Activated CD4-positive, alpha-beta T cell treated with anti-CD3 and anti-CD28 coated beads for 4 hours (primary cell): ENCODE data around the gene COL4A1.

Source experiments
- DNase-seq, 2 donors: peaks; one replicate each; pipeline ENCODE4 v3.0.0-alpha.2; 2020

COL4A1 gene

DNA sequence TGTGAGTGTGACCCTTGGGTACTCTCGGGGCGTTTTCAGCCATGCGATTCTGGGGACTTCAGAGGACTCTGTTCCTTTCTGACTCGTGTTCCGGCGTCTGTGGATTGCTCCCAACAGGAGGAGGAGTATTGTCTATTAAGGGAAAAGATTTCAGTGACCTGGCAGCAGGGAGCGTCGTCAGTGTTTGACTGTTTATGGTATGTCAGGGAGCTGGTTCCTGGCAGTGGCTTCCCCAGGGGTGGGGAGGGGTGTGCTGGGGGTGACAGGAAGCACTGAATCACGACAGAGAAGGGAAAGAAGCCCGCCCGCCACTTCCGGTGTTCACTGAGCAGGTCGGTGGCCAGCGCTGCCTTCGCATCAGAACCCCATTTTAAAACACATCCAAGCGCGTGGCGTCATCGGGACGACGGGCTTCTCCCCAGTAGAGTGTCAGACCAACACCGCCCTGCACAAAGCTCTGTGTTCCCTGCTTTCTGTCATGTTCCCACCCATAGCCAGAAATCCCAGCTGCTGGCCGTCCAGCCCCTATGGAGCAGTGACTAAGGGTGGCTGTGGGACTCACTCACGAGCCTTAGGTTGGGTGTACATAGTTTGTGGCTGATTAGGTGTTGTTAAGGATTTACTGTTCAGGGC, 34.0 kb upstream of the COL4A1 start:
- peak; percentile 48 to 60 for DNase-seq

DNA sequence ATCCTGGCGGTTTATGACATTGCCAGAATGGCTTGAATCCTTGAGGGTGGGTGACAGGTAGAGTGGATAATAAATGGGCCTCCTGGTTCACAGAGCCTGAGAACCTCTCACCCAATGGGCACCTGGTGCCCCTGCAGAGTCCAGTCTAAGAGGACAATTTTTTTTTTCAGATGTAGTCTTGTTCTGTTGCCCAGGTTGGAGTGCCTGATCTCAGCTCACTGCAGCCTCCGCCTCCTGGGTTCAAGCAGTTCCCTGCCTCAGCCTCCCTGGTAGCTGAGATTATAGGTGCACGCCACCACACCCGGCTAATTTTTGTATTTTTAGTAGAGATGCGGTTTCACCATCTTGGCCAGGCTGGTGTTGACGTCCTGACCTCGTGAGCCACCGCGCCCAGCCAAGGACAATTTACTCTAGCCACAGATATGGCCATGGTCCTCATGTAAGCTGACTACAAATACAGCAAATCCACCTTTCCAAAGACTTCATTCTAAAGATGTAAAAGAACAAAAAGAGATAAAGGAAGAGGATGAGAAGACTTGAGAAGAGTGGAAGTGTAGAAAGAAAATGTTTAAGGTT, 33.1 kb upstream of the COL4A1 start:
- no peak for DNase-seq

DNA sequence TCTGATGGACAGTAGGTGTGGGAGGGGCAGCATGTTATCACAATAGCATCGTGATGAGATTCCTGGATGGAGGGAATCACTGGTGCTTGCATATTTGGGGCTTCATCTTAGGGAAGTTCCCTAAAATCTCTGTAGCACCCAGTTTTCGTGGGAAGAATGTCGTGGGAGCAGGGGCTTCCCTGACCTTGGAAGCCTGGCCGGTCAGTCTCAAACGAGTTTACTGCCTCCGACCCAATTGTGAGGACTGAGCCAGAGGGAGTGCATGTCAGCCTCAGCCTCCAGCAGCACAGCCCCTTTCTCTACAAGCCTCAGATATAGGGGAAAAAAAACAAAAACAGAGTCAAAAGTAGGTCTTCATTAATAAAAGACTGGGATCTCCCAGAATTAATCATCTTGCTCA, 32.3 kb upstream of the COL4A1 start:
- no peak for DNase-seq

DNA sequence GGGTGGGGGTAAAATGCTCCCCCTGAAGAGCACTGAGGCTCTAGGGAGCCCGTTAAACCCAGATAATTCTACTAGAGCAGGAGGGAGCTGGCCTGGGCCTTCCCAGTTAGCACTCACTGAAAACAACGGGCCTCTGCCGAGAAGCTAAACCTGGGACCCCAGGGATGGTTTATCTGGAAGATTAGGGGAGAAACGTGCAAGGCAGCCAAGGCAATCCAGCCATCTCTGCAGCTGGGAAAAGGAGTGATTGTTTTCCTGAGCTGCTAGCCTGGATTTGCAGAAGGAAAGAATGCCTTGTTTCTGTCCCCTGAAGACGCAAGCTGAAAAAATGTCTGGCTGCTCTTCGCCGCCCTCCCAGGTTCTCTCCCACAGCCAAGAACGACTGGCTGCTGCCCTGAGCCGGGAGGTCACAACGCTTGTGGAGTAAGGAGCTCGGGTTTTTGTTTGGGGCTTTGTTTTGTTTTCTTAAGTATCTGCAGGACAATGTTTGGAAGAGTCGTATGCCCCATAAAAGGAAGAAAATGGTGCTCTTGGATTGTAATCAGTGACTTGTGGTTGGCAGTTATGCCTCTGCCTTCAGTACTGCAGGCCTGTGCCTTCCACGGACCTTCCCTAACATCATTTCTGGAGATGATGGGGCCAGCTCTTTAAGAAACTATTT, 31.6 kb upstream of the COL4A1 start:
- no peak for DNase-seq

DNA sequence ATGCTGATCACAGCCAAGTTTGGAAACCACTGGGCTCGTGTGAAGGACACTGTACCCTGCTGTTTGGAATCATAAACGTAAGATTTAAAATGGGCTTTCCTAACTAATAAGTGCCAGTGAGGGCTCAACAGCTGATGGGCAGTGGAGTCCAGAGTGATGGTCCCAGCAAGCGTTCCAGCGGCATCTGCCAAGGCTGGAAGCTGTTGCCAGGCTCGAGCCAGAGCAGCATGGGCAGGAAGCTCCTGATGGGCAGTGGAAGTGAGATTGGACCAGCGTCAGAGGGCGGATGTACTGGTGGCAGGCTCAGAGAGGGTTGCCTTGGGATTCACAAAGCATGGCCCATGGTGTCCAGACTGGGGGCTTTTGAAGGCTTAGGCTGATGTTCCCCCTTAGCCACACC, 30.3 kb upstream of the COL4A1 start:
- no peak for DNase-seq

DNA sequence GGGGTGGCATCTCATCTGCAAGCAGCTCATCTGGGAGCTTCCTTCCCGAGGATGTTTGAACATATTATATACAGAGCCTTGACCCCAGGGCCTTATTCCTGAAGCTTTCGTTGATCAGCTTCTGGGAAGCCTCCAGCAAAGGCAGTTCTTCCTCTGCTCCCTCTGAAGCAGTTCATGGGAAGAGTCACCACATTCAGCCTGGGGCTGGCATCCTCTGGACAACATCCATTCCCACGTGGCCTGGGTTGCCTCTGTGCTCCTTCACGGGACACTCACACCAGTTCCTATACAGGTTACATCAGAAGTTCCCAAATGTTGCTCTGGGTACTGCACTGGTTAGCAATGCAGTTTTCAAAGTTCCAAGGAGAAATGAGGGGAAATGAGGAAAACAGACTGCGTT, 29.7 kb upstream of the COL4A1 start:
- no peak for DNase-seq

DNA sequence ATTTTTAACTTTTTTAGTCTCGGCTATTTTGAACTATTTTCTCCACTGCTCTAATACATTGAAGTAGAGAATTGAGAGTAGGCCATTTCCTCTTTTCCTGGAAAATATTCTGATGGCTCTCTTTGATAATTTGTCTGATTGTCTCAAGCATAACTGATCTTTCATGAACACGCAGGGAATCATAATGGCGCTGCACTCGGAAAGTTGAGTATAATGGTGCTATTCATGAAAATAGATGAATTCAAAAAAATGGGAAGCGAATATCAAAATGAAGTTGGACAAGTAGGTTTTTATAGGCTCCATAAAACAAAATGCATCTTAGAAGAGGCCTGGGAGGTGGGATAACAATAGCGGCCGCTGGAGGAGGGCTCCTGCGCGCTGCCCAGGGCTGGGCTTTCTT, 29.2 kb upstream of the COL4A1 start:
- no peak for DNase-seq

DNA sequence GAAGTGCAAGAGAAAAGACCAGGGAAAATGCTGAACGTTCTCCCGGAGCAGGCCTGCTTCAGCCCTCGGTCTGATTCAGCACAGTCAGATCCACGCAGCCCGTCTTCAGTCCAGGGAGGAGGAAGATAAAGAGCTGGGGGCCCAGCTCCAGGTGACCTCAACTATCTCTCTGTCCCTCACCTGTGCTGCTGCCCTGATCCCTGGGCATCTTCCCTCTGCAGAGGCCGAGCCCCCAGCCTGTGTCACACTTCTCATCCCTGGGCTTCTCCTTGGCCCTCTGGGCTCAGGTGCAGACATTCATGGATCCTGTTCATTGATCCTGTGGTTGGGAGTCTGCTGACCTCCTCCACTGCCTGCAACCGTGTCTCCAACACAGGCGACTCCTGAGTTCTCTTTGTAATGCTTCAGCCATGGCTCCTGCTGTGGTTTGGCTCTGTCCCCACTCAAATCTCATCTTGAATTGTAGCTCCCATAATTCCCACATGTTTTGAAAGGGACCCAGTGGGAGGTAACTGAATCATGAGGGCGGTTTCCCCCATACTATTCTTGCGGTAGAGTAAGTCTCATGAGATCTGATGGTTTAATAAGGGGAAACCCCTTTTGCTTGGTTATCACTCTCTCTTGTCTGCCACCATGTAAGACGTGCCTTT, 28.0 kb upstream of the COL4A1 start:
- DNase-seq = no peak

DNA sequence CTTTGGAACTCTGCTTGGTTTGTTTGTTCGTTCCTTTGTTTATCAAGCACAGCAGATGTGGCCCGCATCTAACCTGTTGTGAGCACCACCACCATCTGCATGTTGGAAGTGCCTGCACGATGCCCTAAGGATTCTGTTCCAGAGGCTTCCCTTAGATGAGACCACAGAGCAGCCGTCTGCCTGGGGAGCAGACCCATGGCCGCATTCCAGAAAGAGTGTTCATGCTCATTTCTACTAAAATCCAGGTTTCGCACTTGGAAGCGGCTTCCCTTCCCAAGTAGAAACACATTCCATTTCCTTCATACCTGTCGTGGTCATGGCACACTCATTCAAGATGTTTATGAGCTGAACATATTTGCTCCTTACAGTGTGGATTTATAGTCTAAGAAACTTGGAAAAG, 27.3 kb upstream of the COL4A1 start:
- DNase-seq = no peak

DNA sequence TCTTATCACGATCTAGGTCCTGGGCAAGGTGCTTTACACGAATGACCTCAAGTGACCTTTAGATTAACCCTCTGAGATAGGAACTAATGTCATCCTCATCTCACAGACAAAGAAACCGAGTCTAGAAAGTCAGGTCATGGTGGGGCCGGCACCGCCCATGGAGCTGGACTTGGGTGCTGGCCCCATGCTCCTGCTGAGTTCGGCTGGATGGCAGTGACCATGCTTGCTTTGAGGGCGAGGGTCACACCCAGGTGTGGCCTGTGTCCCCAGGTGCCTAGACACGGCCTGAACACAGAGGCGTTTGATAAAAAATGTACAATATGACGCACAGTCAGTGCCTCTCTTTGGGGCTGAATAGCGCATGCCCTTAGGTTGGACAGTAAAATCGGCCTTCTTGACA, 26.9 kb upstream of the COL4A1 start:
- no peak for DNase-seq

DNA sequence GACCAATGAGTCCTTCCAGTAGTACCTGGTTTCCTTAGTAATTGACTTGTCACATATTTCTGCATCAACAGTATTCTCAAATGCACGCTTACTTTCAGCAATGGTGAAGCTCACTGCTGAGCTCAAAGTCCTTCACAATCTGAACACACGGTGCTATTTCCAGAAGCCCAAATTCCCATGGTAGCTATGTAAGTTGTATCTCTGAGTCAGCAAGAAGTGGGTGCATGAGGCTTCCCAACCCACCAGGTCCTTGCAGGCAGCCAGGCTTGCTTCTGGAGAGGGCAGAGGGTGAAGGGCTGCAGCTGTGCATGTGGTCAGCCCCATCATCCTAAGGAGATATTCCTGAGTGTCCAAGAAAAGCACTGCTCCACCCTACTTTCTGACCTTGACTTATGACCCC, 25.8 kb upstream of the COL4A1 start:
- DNase-seq = no peak

DNA sequence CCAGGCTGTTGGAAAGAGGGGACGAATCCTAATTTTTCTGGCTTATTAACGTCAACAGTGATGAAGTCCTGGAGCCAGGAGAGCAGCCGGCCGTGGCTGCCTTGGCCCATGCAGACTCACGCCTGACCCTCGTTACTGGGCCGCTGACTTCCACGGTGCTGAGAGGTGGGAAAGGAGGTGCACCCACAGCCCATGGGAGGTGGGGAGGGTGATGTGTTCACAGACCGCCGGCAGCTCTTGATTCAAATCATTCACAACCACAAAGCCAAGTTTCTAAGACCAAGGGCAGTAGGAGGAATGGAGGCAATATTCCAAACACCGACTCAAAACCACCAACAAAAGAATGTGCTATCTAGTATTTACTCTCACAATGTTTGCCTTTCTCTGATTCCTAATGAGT, 24.4 kb upstream of the COL4A1 start:
- no peak for DNase-seq

DNA sequence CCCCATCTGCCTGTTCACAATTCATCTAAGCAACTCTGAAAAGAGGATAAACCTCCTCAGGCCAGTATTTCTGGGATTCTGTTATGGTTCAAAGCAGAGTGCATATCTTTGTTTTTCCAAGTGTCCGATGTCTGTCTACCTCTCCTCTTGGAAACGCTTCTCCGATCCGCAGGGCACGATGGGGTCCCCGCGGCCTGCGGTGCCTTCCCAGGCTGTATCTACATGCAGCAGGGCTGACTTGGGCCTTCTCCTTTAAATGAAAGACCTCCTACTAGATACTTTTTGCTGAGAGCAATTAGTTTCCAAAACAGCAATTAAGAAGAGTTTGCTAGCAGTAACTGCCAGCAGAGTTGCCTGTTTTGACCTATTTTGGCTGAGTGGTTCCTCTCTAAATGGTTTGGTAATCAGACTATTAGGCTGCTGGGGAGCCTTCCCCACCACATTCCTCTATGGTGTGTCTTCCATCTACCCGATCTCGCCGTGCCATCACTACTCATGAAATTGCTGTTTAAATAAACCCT, 23.6 kb upstream of the COL4A1 start:
- DNase-seq = no peak

DNA sequence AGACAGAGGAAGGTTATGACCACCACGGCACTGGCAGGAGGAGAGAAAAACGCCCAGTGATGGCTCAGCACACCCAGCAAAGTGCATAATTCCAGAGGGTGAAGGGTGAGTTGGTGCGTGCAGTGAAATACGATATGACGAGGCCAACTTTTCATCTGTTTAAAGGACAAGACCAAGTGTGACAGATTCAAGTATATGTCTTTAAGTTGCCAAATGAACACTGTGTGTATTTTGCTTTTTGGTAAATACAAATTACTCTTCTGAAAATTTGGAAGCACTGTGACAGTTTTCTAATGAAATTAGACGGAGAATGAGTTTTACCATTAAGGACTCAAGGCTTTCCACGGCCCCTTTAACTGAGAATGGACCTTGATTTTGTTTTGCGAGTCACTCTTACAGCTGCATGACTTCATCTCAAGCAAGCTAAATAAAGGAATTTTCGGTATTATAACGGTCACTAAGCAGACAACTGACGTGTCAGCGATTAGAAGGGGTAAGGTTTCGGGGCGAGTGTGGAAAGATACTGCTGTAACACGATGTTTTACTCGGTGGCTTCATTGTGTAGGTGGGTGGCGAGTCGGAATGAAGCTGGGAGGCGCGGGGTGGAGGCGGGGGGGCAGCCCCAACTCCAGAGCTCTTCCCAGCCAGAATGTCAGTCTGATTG, 23.0 kb upstream of the COL4A1 start:
- no peak for DNase-seq

DNA sequence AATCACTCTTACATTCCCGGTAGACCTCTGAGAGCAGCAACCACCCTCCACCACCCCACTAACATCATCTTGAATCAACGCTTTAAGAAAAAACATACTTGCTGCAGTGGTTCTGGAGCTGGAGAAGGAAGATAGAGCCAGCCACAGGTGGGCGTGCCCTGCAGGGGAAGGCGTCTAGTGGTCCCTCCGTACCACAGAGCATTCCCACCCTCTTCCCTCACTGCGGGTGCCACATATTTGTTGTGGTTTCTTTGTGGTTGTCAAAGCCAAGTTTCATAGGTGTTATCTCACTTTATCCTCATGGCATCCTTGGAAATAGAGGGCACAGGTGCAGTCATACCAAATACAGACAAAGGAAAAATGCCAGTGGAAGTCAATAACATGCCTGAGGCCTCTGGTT, 22.3 kb upstream of the COL4A1 start:
- DNase-seq = no peak

DNA sequence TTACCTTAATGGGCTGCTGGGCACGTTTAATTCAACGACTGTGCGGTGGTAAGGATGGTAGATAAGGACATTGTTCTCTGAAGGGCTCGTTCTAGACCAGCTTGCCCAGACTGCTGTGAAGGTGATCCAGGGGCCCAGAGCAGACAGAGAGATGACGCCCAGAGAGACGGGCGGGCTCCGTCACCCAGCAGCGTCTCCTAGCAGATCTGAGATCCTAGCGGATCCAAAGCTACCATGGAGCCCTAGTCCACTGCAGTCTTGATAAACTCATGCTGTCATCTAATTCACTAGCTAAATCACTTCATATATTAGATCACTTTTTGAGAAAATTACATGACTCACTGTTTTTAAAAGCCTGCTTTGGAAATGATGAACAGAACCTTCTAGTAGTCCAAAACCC, 21.6 kb upstream of the COL4A1 start:
- no peak for DNase-seq

DNA sequence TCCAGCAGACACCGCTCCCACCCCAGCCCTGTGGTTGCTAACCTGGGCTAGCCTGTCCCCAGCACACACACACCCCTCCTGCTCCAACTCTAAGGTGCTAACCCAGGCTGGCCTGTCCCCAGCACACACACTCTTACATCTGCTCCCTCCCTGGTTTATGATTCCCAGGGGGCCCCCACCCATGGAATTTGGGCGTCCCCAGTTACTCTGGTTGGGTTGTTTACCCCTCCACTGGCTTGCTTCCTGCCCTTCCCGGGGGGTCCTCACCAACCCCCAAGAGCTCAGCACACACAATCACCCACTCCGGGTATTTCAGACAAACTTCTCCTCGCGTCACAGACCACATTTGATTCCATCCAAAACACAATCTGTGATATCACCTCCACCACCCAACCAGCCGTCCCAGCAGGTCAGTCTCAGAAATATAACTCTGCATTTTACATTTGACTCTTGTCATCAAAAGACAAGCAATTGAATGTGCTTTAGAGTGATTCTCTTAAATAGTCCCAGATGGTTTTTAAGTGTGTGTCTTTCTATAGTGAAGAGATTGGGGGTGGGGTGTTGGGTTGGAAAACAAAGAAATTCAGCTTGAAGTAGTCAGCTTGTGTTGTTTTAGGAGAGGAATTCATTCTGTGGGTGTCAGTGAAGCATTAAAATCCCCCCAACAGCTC, 20.2 kb upstream of the COL4A1 start:
- no peak for DNase-seq

DNA sequence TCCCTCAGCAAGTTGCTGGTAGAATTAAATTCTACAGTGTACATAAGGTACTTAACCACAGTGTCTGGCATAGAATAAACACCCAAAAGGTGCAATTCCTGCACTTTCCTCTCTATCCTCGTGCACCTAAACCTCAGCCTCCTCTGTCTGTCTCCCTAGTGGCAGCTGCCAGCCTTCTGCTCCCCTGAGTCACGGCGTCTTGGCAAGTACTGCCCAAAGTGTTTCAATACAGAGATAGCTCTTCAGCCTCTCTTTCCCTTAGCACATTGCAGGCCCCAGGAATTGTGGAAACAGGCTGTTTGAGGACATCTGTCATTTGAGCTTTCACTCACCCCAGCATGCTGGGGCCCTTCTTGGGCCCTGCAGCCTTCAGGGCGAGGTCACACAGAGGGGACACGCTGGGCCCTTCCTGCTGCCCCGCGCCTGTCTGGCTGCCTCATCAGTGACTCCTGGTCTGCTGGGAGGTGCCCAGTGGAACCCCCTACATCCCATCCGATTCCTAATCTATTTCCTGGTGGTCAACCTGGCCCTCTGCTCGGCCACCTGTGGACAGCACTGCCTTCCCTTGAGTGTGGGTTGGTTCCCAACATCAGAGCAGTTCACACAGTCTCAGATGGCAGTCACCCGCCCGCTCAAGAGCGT, 19.4 kb upstream of the COL4A1 start:
- DNase-seq = no peak

DNA sequence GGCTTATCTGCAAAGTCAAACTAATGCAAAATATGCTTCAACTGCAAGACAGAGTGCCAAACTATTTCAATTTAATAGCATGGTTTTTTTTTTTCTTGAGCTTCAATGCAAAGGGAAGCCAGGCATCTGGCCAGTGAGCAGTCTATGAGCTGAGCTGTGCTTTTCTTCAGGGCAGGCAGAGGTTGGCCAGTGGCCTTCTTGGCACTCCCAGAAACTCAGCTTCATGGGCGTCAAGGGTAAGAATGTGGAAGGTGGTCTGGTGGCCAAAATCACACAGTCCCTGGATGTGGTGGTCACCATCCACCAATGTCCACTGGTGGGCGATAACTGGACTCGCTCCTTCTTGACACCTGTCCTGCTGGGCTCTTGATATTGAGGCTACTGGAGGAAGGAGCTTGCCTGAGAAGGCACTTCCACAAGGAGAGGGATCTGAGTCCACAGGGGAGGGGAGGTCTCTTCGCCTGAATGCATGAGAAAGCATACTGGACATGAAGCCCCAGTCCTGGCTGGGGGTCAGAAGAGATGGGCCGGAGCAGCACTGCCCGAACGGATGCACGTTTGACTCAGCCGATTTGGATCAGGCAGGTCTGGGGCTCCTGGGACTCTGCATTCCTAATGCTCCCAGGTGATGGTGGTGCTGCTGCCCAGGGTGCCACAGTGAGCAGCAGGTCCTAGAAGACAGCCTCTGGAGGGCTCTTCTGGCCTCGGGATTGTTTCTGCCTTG, 17.2 kb upstream of the COL4A1 start:
- DNase-seq = no peak

DNA sequence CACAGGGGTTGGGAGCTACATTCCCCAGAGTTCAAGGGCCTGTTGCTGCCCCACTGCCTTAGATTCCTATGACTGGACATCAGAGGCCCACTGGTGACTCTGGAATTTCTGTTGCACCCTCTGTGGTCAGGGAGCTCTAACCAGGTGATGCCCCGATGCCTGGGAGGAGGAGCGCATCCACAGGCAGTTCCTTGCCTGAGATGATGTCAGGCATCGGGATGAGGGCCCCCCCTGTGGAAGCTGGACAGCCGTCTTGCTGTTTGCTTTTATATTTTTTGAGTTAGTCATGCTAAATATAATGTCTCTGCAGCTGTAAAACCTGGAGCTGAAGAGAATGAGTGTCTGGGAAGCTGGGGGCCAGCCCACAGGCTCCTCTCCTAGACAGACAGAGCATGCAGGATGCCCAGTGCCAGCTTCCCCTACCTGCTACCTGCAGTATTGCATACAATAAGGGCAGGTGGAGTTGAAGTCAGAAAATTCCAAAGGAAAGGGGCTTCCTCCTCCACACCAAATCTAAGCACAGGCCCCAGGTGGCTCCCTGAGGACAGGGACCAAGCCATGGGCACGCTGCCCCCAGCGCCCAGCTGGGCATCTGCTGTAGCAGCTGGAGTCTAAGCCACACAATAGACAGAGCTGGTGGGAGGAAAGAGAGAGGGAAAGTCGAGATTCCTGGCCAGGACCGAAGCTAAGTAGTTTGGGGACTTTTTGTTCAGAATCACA, 16.4 kb upstream of the COL4A1 start:
- DNase-seq = no peak

DNA sequence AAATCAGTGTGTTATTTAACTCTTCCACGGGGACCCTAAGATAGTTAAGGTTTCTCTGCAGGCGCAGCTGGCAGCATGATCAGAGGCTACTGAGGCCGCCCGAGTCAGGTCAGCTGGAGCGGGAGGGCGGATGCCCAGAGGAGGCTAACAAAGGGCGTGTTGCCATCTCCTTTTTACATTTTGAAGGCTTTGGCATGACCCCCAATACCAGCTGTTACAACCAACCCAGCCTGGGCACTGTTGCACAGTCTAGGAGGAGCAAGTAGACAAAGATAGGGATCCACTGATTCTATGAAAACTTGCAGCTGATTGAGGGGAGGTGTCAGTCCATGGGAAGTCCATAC, 15.8 kb upstream of the COL4A1 start:
- no peak for DNase-seq
